Heart right ventricle (tissue), 16 donors: Measurements from ENCODE around the gene ABCB9. TPM values are rescaled to one million over a fixed set of nuclear protein-coding genes. Genes with fewer than 3 reads are reported as not detected.
"Not testable (repeated sequence)": the region's sequence is repeated elsewhere in the genome, so short reads cannot be mapped to it uniquely, and the experiment has no call there.

Experiments used
- ATAC-seq, 8 donors: fragments of 200-7000 bp; cut with Tn5 transposase; one replicate each; pipeline ENCODE4 v1.9.1; 2020; ENCODE audit warnings: mild to moderate bottlenecking in 8 of 8, moderate library complexity in 8 of 8, moderate number of reproducible peaks in 1 of 8
- DNase-seq, 2 donors: peaks; one replicate each; pipeline ENCODE4 v3.0.0-alpha.2; 2020
- H3K27ac ChIP-seq, 10 donors: fragments of 200-600 bp; sonication (generic) in 2 of 10; one replicate each; pipeline versions ENCODE4 v1.5.0 to v1.8.0; 2020 to 2022; ENCODE audit warnings: mild to moderate bottlenecking in 3 of 10
- H3K27me3 ChIP-seq, 7 donors: fragments of 200-600 bp; one replicate each; pipeline ENCODE4 v1.8.0; 2021 to 2022; ENCODE audit warnings: mild to moderate bottlenecking in 2 of 7
- H3K36me3 ChIP-seq, 9 donors: fragments of 200-600 bp; sonication (generic) in 1 of 9; one replicate each; pipeline versions ENCODE4 v1.5.0 to v1.8.0; 2020 to 2022; ENCODE audit warnings: mild to moderate bottlenecking in 2 of 9
- H3K4me1 ChIP-seq, 9 donors: fragments of 200-600 bp; sonication (generic) in 1 of 9; one replicate each; pipeline versions ENCODE4 v1.5.0 to v1.8.0; 2020 to 2022; ENCODE audit warnings: mild to moderate bottlenecking in 4 of 9
- H3K4me3 ChIP-seq, 10 donors: fragments of 200-600 bp; sonication (generic) in 2 of 10; one replicate each; pipeline versions ENCODE4 v1.5.0 to v1.8.0; 2020 to 2022; ENCODE audit warnings: mild to moderate bottlenecking in 7 of 10, moderate library complexity in 2 of 10
- H3K9me3 ChIP-seq, 11 donors: fragments of 200-600 bp in 10 of 11; sonication (generic) in 2 of 11; one replicate each; pipeline versions ENCODE4 v1.5.0 to v1.8.0; 2013 to 2022; ENCODE audit warnings: mild to moderate bottlenecking in 2 of 11, control low read depth in 1 of 11, moderate library complexity in 1 of 11
- WGBS, 2 donors: extraction: QIAGEN DNeasy Blood & Tissue Kit; methylation state at CpG; one replicate each; pipeline ENCODE4 v1.1.7; 2013; ENCODE audit warnings: inconsistent platforms in 1 of 2; 5-methylcytosine and 5-hydroxymethylcytosine counted together
- intact Hi-C, 10 donors: fragments of 100-400 bp; cut with DNase I; formaldehyde crosslinking; loops; one replicate each; pipeline versions ENCODE4 v1.11.1 to v1.14.2; 2022
- long read RNA-seq, 3 donors: library from polyadenylated mRNA; unstranded; transcript quantifications; one replicate each; pipeline ENCODE4 v2.0.0, GENCODE V29; 2020 to 2021
- polyA plus RNA-seq, 2 donors: library from polyadenylated mRNA; stranded (reverse); fragments of 200-250 nt; gene quantifications; one replicate each; pipeline ENCODE4 v1.2.3, GENCODE V29; 2013
- total RNA-seq, 10 donors: library from RNA; stranded (reverse); fragmentation: NEBNext Ultra II Directional in 3 of 10; extraction: Animal tissue kit (Norgen Biotek cat#: 25700) in 3 of 10; gene quantifications; one replicate each; pipeline versions ENCODE4 v1.2.1 to v1.2.4, GENCODE V29; 2021 to 2023
- TF ChIP-seq, protein P1 (sequence below), 9 donors: fragments of 200-600 bp; sonication (generic) in 2 of 9; IDR thresholded peaks; one replicate each; pipeline versions ENCODE4 v1.5.0 to v1.8.0; 2021 to 2022; ENCODE audit warnings: antibody characterized with exemption in 9 of 9, mild to moderate bottlenecking in 5 of 9, moderate library complexity in 1 of 9
- donor health status: Arrhythmogenic right ventricular cardiomyopathy.
- donor health status: ischemic (EF 13 %, LVEDD 7.1; RV severe dilation, severe dysfunction).
- donor health status: healthy with polysubstance abuse.
- donor health status: DM: no; HTN: yes; CAD: no.
- donor health status: DM: no; HTN: no; CAD: no.
- donor health status: ischemic (EF 25% LVEDD 6.9; RV normal size, moderate dysfunction).
- donor health status: ischemic (EF 25% LVEDD 5.7; RV mildly dilated, moderate dysfunction).
- donor health status: healthy.
- donor health status: DM: yes; HTN: yes; CAD: no.
- donor health status: Ischemic cardiomyopathy.
- donor health status: ischemic (EF 35%, LVEDD 5.7; RV mildly dilated, moderate dysfunction).
- donor health status: nonischemic (EF 11% LVEDD 7.7; RV severe dilation, severe dysfunction).
- donor health status: DM: yes; HTN: yes; CAD: no.
- donor health status: PGD.
- donor health status: ischemic (EF 29% LVEDD 5.4; RV normal size, mild dysfunction).
- donor health status: nonischemic (EF 23%, LVEDD 6.1; RV moderate dilation, normal function).

ABCB9 gene
- total RNA-seq (1 to 10 TPM; 2.7 to 5.8 (median 4.5) TPM), polyA plus RNA-seq (1 to 10 TPM; 1.9 to 6.0 TPM)
- long read RNA-seq, donor 1, partial matches to known transcripts = 1 of 5 reads
- long read RNA-seq, donor 1, other reads (novel, unspliced or antisense) = 4 of 5 reads
- long read RNA-seq, donor 2, partial matches to known transcripts = 0 of 6 reads
- long read RNA-seq, donor 2, other reads (novel, unspliced or antisense) = 2 of 6 reads
- long read RNA-seq, donor 3, transcript ABCB9-201 (12 exons, 3,517 nt) = major isoform, 5 of 12 reads
- long read RNA-seq, donor 3, partial matches to known transcripts = 4 of 12 reads
- long read RNA-seq, donor 3, other reads (novel, unspliced or antisense) = 1 of 12 reads

DNA sequence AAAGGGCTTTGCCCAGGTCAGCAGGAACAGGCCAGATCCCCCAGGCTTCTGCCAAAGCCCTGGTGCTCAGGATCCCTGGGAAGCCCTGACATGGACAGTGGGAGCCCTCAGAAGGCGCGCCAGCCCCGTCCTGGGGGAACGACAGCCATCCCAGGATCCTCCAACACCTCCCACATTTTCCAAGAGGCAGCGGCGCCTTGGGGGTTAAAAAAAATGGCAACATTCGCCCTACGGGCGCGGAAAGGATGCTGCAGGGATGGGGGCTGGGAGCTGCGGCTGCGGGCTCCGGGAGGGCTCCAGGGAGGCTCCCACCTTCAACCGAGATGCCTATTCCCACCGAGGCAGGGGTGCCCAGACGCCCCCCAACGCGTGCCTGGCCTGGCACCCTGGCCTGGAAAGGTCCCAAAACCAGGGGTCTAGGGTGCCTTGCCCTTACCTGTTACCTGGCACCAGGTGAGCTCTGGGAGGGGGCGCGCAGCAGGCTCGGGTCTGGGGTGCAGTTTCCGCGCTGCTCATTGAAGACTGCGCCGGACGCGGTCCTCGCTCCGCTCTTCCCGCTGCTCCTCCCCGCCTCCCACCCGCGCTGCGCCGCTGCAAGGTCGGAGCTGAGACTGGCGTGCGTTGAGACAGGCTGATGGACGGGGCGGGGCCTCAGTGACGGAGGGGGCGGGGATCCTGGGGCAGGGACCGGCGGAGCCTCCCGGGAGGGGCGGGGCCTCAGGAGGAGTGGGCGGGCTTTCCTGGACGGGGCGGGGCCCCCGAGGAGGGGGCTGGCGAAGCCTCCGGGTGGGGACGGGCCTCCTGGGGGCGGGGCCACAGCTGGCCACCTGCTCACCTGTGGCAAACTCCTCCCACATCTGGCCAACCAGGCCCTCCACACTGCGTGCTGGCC, at the start of gene ABCB9:
Gene ABCB9, minus strand, starts transcription at position 613 of the 892 bp plus-strand sequence. CDS start 6,228 bp downstream, outside the sequence.
- Histone ChIP-seq H3K4me1 (peaks cover 11 to 57% (median 38%) of the 10 kb centered on the region in 9 donors), H3K9me3 (no peaks in the 10 kb centered on the region), H3K27me3 (no peaks in the 10 kb centered on the region), H3K27ac (peak within 1 kb of the TSS in 9 of 10 donors; percentile 24 to 75 (median 62)), H3K36me3 (no peaks in the 10 kb centered on the region), H3K4me3 (peak within 1 kb of the TSS; percentile 42 to 94 (median 66))
- ATAC-seq = peak; percentile 87 to 98 (median 93)
- peak; percentile 94 to 95 for DNase-seq
- 4% methylated on average over 55 of the region's 55 CpGs for WGBS, 2 donors
- intact Hi-C loops = loop anchor here in 2 of 10 donors (5.0 kb wide), 2 partner anchors 266 to 271 kb away; partner anchors contain the start of genes MPHOSPH9 (in 1 of the 2) and MTRFR (in 1 of the 2)
- TF ChIP-seq, protein P1, sequence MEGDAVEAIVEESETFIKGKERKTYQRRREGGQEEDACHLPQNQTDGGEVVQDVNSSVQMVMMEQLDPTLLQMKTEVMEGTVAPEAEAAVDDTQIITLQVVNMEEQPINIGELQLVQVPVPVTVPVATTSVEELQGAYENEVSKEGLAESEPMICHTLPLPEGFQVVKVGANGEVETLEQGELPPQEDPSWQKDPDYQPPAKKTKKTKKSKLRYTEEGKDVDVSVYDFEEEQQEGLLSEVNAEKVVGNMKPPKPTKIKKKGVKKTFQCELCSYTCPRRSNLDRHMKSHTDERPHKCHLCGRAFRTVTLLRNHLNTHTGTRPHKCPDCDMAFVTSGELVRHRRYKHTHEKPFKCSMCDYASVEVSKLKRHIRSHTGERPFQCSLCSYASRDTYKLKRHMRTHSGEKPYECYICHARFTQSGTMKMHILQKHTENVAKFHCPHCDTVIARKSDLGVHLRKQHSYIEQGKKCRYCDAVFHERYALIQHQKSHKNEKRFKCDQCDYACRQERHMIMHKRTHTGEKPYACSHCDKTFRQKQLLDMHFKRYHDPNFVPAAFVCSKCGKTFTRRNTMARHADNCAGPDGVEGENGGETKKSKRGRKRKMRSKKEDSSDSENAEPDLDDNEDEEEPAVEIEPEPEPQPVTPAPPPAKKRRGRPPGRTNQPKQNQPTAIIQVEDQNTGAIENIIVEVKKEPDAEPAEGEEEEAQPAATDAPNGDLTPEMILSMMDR (IDR thresholded peaks at IDR 0.05) = no peak

DNA sequence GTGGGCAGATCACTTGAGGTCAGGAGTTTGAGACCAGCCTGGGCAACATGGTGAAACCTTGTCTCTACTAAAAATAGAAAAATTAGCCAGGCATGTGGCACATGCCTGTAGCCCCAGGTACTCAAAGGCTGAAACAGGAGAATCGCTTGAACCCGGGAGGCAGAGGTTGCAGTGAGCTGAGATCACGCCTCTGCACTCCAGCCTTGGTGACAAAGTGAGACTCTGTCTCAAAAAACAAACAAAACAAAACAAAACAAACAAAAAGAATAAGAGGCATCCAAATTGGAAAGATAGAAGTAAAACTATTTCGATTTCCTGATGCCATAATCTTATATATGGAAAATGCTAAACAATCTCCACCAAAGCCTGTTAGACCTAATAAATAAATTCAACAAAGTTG, 48.2 kb upstream of the ABCB9 start:
- WGBS, 2 donors = 96 to 98% methylated on average over 4 of the region's 4 CpGs
- H3K4me3 ChIP-seq, intact Hi-C loops, ATAC-seq, H3K27ac ChIP-seq, H3K9me3 ChIP-seq, DNase-seq, H3K27me3 ChIP-seq, H3K4me1 ChIP-seq: not testable (repeated sequence)
- H3K36me3 ChIP-seq = peaks cover 0 to 45% (median 4%) of the 10 kb centered on the region in 9 donors

DNA sequence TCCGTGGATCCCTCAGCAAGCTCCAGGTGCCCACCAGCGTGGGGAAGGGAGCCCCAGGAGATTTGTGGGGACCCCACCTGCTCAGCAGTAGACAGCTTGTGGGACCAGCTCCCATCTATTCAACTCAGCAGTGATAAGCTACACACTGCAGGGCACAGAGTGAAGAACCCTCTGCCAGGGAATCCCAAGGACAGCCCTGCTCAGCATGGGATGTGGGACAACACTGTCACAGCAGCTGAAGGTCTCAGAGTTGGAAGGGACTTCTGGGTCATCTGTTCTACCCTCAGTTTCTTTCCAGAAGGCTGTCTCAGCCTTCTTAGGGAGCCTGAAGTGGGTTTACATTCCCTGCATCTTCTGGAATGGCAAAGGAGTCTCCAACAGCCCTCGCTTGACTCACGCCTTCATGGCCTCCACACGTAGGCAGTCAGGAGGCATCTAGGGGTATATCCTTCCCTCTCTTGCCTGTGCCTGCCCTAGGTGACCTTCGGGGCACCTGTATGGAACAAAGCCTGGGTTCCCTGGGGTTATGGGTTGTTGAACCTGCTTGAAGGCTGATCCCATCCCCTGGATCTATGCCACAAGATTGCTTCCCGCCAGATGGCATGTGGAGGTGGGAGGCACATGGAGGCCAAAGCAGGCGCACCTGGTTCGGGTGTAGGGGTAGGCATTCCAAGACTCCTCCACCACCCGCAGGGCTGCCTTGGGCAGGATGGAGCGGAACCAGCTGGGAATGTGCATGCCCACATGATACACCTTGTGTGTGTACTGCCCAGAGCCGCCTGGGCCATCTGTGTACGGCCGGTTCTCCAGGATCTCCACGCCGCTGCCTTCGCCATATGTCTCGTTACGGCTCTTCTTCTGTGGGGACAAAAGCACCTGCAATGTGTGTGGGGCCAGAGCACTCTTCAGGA, 47.2 kb upstream of the ABCB9 start:
- no peaks in the 10 kb centered on the region for H3K27me3 ChIP-seq
- H3K4me1 ChIP-seq = no peaks in the 10 kb centered on the region
- intact Hi-C loops = no loop called here
- TF ChIP-seq, protein P1 (IDR thresholded peaks at IDR 0.05) = no peak
- peaks cover 0 to 56% (median 11%) of the 10 kb centered on the region in 9 donors for H3K36me3 ChIP-seq
- H3K4me3 ChIP-seq = no peak overlapping the region
- H3K9me3 ChIP-seq = no peaks in the 10 kb centered on the region
- ATAC-seq = no peak
- WGBS, 2 donors = 95 to 98% methylated on average over 19 of the region's 19 CpGs
- DNase-seq = no peak
- no peak overlapping the region for H3K27ac ChIP-seq

DNA sequence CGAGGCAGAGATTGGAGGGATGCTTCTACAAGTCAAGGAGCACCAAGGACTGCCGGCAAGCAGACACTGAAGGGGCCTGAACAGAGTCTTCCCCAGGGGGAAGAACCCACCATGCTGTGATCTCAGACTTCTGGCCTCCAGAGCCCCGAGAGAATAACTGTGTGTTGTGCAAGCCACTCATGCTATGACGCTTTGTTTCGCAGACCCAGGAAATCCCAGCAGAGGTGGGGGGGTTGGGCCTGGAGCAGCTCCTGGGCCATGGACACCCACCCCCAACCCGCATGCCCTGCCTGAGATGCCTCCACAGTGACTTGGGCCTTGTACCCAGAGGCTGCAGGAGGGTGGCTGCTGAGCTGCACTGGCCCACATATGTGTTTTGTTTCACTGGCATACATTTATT, 45.4 kb upstream of the ABCB9 start:
- no peak overlapping the region for H3K27ac ChIP-seq
- no peaks in the 10 kb centered on the region for H3K27me3 ChIP-seq
- H3K9me3 ChIP-seq = no peaks in the 10 kb centered on the region
- TF ChIP-seq, protein P1 (IDR thresholded peaks at IDR 0.05) = no peak
- intact Hi-C loops = no loop called here
- WGBS, 2 donors = 77 to 84% methylated on average over 6 of the region's 6 CpGs
- H3K4me1 ChIP-seq = no peaks in the 10 kb centered on the region
- peaks cover 0 to 72% (median 19%) of the 10 kb centered on the region in 9 donors for H3K36me3 ChIP-seq
- ATAC-seq = no peak
- no peak overlapping the region for H3K4me3 ChIP-seq
- DNase-seq = no peak
